A549 (cell line): ENCODE data around the gene CD79A. TPM values are rescaled to one million over a fixed set of nuclear protein-coding genes. Genes with fewer than 3 reads are reported as not detected.

ENCODE experiments used
- CBX2 ChIP-seq: fragments of 200-600 bp; sonication (generic); IDR thresholded peaks from 2 replicates; pipeline ENCODE4 v1.6.1; 2016; ENCODE audit warnings: low read depth, mild to moderate bottlenecking, borderline replicate concordance
- CBX8 ChIP-seq: fragments of 200-600 bp; sonication (generic); IDR thresholded peaks from 2 replicates; pipeline ENCODE4 v1.6.1; 2016
- CHD2 ChIP-seq: fragments of 150-350 bp; IDR thresholded peaks from 2 replicates; pipeline ENCODE4 v1.6.1; 2014; ENCODE audit warnings: low read length; ENCODE audit not compliant: partially characterized antibody
- CHD4 ChIP-seq: fragments of 200-600 bp; sonication (generic); IDR thresholded peaks from 2 replicates; pipeline ENCODE4 v1.6.1; 2016; ENCODE audit warnings: antibody characterized with exemption, mild to moderate bottlenecking, borderline replicate concordance
- EP300 ChIP-seq, 2 experiments: fragments of >200 bp; sonication (Bioruptor Twin); formaldehyde crosslinking; IDR thresholded peaks; 2 replicates in 1 of 2; 3 replicates in 1 of 2; pipeline ENCODE4 v1.6.1; 2016 to 2017
- FOSB ChIP-seq: fragments of 250-450 bp; sonication (Bioruptor Pico); IDR thresholded peaks from 2 replicates; pipeline ENCODE4 v1.5.0; 2020; ENCODE audit warnings: mild to moderate bottlenecking, moderate library complexity
- FOXS1 ChIP-seq: fragments of 250-450 bp; sonication (Bioruptor Pico); IDR thresholded peaks from 2 replicates; pipeline ENCODE4 v1.5.0; 2020; ENCODE audit warnings: mild to moderate bottlenecking, moderate library complexity
- GATA3 ChIP-seq: IDR thresholded peaks from 2 replicates; pipeline ENCODE4 v1.6.1; 2012; ENCODE audit warnings: borderline replicate concordance
- HDAC2 ChIP-seq: fragments of 200-600 bp; sonication (generic); IDR thresholded peaks from 2 replicates; pipeline ENCODE4 v1.6.1; 2016
- HEYL ChIP-seq: fragments of 250-450 bp; sonication (Bioruptor Pico); IDR thresholded peaks from 2 replicates; pipeline ENCODE4 v1.8.0; 2021; ENCODE audit warnings: mild to moderate bottlenecking, moderate library complexity
- HOXA7 ChIP-seq: fragments of 250-450 bp; sonication (Bioruptor Pico); IDR thresholded peaks from 2 replicates; pipeline ENCODE4 v1.5.0; 2020; ENCODE audit warnings: mild to moderate bottlenecking, moderate library complexity
- HOXB5 ChIP-seq: fragments of 250-450 bp; sonication (Bioruptor Pico); IDR thresholded peaks from 2 replicates; pipeline ENCODE4 v1.5.0; 2020; ENCODE audit warnings: mild to moderate bottlenecking, moderate library complexity
- JUN ChIP-seq, 2 experiments: fragments of >200 bp; sonication (Bioruptor Twin); formaldehyde crosslinking; IDR thresholded peaks; 2 replicates in 1 of 2; 3 replicates in 1 of 2; pipeline ENCODE4 v1.6.1; 2016 to 2017
- JUNB ChIP-seq: fragments of >200 bp; sonication (Bioruptor Twin); formaldehyde crosslinking; IDR thresholded peaks from 2 replicates; pipeline ENCODE4 v1.6.1; 2016
- KDM5A ChIP-seq: fragments of 200-600 bp; sonication (generic); IDR thresholded peaks from 2 replicates; pipeline ENCODE4 v1.6.1; 2016; ENCODE audit warnings: antibody characterized with exemption, mild to moderate bottlenecking
- MAFK ChIP-seq: fragments of 450-650 bp; IDR thresholded peaks from 2 replicates; pipeline ENCODE4 v1.6.1; 2014; ENCODE audit not compliant: partially characterized antibody
- MAZ ChIP-seq: fragments of 150-350 bp; IDR thresholded peaks from 2 replicates; pipeline ENCODE4 v1.6.1; 2014; ENCODE audit warnings: antibody characterized with exemption, low read depth, low read length, borderline replicate concordance
- NFE2L2 ChIP-seq: fragments of 150-350 bp; conservative IDR thresholded peaks from 2 replicates; pipeline ENCODE4 v1.6.1; 2014; ENCODE audit warnings: low read length
- NPAS2 ChIP-seq: fragments of 250-450 bp; sonication (Bioruptor Pico); IDR thresholded peaks from 2 replicates; pipeline ENCODE4 v1.8.0; 2022; ENCODE audit warnings: mild to moderate bottlenecking, moderate library complexity, borderline replicate concordance
- RAD21 ChIP-seq, 2 experiments: fragments of >200 bp in 1 of 2; sonication (Bioruptor Twin) in 1 of 2; formaldehyde crosslinking in 1 of 2; IDR thresholded peaks in 1 of 2; conservative IDR thresholded peaks in 1 of 2; 2 replicates in 1 of 2; 3 replicates in 1 of 2; pipeline ENCODE4 v1.6.1; 2012 to 2018; ENCODE audit warnings: inconsistent platforms in 1 of 2
- RCOR1 ChIP-seq: fragments of 150-350 bp; IDR thresholded peaks from 2 replicates; pipeline ENCODE4 v1.6.1; 2014; ENCODE audit warnings: antibody characterized with exemption, low read length, low read depth
- SMC3 ChIP-seq: fragments of >200 bp; sonication (Bioruptor Twin); formaldehyde crosslinking; IDR thresholded peaks from 3 replicates; pipeline ENCODE4 v1.6.1; 2018; ENCODE audit warnings: inconsistent platforms
- SREBF2 ChIP-seq: fragments of 450-650 bp; IDR thresholded peaks from 2 replicates; pipeline ENCODE4 v1.6.1; 2014; ENCODE audit warnings: mild to moderate bottlenecking, moderate library complexity
- ZC3H11A ChIP-seq: fragments of 450-650 bp; IDR thresholded peaks from 2 replicates; pipeline ENCODE4 v1.6.1; 2014; ENCODE audit warnings: antibody characterized with exemption, mild to moderate bottlenecking
- ZNF302 ChIP-seq: fragments of 250-450 bp; sonication (Bioruptor Pico); IDR thresholded peaks from 2 replicates; pipeline ENCODE4 v1.9.0; 2021; ENCODE audit warnings: inconsistent platforms, mild to moderate bottlenecking, moderate library complexity
- ZSCAN20 ChIP-seq: fragments of 250-450 bp; sonication (Bioruptor Pico); IDR thresholded peaks from 2 replicates; pipeline ENCODE4 v1.8.0; 2022; ENCODE audit warnings: mild to moderate bottlenecking, moderate library complexity
- polyA plus RNA-seq, 4 experiments: library from polyadenylated mRNA; depleted of rRNA in 3 of 4; stranded (reverse); fragments of >200 nt; fragmentation: RNase III in 1 of 4; extraction: RNeasy Plus Mini Kit Qiagen cat#74134 plus additional on column Dnase treatment in 1 of 4; gene quantifications; 2 replicates in 3 of 4; 3 replicates in 1 of 4; pipeline ENCODE4 v1.2.3, GENCODE V29; 2011 to 2017
- TF ChIP-seq, protein P1 (sequence below): fragments of 150-350 bp; IDR thresholded peaks from 2 replicates; pipeline ENCODE4 v1.6.1; 2014; ENCODE audit warnings: low read depth, mild to moderate bottlenecking, low read length
- TF ChIP-seq, protein P2 (sequence below): IDR thresholded peaks from 2 replicates; pipeline ENCODE4 v1.6.1; 2012; ENCODE audit warnings: low read depth, borderline replicate concordance
- TF ChIP-seq, protein P3 (sequence below): fragments of 250-450 bp; sonication (Bioruptor Pico); IDR thresholded peaks from 2 replicates; pipeline ENCODE4 v1.5.0; 2021; ENCODE audit warnings: mild to moderate bottlenecking, moderate library complexity, borderline replicate concordance
- TF ChIP-seq, protein P4 (sequence below): fragments of >200 bp; sonication (Bioruptor Twin); formaldehyde crosslinking; IDR thresholded peaks from 3 replicates; pipeline ENCODE4 v1.5.1; 2016
- TF ChIP-seq, protein P5 (sequence below): fragments of >200 bp; sonication (Bioruptor Twin); formaldehyde crosslinking; IDR thresholded peaks from 2 replicates; pipeline ENCODE4 v1.6.1; 2016
- TF ChIP-seq, protein P6 (sequence below): fragments of 200-600 bp; sonication (generic); IDR thresholded peaks from 2 replicates; pipeline ENCODE4 v1.6.1; 2016; ENCODE audit warnings: antibody characterized with exemption, mild to moderate bottlenecking, moderate library complexity
- TF ChIP-seq, protein P7 (sequence below): IDR thresholded peaks from 2 replicates; pipeline ENCODE4 v1.6.1; 2012

Gene CD79A
- polyA plus RNA-seq, 2 of the 4 experiments (the other 2 are of a cell fraction) = 0.52 to 0.54 TPM

DNA sequence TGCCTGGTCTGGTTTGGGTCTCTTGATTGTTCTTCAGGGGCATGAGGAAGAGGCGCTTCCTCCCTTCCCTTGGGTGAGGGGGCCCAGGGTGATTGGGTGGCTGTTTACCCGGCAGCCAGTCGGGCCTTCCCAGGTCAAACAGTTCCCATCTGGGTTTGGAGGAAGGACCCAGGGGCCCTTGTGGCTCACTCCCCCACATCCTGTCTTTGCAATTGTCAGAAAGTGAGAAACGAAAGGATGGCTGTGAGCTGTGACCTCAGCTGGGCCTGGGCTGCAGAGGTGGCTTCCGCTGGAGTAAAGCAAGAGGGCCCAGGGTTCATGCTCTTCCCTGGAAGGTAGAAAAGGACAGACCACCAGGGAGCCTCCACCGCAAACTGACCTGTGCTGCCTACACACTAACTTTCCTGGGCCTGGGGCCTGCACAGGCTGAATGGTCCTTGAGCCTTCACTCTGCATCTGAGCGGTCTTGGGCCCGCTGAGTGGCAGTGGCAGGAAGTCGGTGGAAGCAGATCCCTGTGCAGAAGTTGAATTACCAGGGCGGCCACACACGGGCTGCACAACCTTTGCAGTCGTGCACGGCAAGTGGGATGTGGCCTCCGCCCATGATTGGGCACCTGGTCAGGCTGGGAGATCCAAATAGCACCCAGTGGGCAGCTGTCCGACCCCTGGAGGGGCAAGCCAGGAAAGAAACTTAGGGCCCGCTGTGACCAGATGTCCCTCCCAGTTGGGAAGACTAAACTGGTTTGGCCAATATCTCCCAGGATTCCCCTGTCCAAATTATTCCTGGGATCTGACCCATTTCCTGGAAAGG is 5.3 kb upstream of the CD79A start (continued):
- TF ChIP-seq FOSB (CRISPR knock-in tag) (peak; percentile 91), HDAC2 (no peak), CHD2 (no peak), GATA3 (peak; percentile 29), RAD21 (conservative IDR thresholded peaks at IDR 0.05 in 1 of 2, IDR thresholded peaks at IDR 0.05 in 1 of 2) (no peak), HEYL (no peak), NPAS2 (CRISPR knock-in tag) (no peak), JUNB (no peak), HOXA7 (CRISPR knock-in tag) (peak; percentile 89), SMC3 (no peak), FOXS1 (CRISPR knock-in tag) (no peak), MAZ (no peak), SREBF2 (no peak), ZNF302 (CRISPR knock-in tag) (no peak), RCOR1 (no peak), ZC3H11A (no peak), ZSCAN20 (CRISPR knock-in tag) (no peak), NFE2L2 (no peak), CBX2 (no peak), MAFK (no peak), EP300 (IDR thresholded peaks at IDR 0.05) (no peak), CBX8 (no peak), KDM5A (no peak), JUN (IDR thresholded peaks at IDR 0.05) (peak in 1 of 2 experiments; percentile 54; a peak in 3 of 5 replicates), HOXB5 (CRISPR knock-in tag) (no peak; the same call in 1 of the 2 replicates), CHD4 (no peak)
- TF ChIP-seq, protein P1, sequence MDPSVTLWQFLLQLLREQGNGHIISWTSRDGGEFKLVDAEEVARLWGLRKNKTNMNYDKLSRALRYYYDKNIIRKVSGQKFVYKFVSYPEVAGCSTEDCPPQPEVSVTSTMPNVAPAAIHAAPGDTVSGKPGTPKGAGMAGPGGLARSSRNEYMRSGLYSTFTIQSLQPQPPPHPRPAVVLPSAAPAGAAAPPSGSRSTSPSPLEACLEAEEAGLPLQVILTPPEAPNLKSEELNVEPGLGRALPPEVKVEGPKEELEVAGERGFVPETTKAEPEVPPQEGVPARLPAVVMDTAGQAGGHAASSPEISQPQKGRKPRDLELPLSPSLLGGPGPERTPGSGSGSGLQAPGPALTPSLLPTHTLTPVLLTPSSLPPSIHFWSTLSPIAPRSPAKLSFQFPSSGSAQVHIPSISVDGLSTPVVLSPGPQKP = no peak
- TF ChIP-seq, protein P2, sequence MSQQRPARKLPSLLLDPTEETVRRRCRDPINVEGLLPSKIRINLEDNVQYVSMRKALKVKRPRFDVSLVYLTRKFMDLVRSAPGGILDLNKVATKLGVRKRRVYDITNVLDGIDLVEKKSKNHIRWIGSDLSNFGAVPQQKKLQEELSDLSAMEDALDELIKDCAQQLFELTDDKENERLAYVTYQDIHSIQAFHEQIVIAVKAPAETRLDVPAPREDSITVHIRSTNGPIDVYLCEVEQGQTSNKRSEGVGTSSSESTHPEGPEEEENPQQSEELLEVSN = no peak
- TF ChIP-seq, protein P3, sequence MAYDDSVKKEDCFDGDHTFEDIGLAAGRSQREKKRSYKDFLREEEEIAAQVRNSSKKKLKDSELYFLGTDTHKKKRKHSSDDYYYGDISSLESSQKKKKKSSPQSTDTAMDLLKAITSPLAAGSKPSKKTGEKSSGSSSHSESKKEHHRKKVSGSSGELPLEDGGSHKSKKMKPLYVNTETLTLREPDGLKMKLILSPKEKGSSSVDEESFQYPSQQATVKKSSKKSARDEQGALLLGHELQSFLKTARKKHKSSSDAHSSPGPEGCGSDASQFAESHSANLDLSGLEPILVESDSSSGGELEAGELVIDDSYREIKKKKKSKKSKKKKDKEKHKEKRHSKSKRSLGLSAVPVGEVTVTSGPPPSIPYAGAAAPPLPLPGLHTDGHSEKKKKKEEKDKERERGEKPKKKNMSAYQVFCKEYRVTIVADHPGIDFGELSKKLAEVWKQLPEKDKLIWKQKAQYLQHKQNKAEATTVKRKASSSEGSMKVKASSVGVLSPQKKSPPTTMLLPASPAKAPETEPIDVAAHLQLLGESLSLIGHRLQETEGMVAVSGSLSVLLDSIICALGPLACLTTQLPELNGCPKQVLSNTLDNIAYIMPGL (CRISPR knock-in tag) = no peak; the same call in none of the 2 replicates
- TF ChIP-seq, protein P4, sequence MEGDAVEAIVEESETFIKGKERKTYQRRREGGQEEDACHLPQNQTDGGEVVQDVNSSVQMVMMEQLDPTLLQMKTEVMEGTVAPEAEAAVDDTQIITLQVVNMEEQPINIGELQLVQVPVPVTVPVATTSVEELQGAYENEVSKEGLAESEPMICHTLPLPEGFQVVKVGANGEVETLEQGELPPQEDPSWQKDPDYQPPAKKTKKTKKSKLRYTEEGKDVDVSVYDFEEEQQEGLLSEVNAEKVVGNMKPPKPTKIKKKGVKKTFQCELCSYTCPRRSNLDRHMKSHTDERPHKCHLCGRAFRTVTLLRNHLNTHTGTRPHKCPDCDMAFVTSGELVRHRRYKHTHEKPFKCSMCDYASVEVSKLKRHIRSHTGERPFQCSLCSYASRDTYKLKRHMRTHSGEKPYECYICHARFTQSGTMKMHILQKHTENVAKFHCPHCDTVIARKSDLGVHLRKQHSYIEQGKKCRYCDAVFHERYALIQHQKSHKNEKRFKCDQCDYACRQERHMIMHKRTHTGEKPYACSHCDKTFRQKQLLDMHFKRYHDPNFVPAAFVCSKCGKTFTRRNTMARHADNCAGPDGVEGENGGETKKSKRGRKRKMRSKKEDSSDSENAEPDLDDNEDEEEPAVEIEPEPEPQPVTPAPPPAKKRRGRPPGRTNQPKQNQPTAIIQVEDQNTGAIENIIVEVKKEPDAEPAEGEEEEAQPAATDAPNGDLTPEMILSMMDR = no peak
- TF ChIP-seq, protein P5, sequence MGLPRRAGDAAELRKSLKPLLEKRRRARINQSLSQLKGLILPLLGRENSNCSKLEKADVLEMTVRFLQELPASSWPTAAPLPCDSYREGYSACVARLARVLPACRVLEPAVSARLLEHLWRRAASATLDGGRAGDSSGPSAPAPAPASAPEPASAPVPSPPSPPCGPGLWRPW = no peak
- TF ChIP-seq, protein P6, sequence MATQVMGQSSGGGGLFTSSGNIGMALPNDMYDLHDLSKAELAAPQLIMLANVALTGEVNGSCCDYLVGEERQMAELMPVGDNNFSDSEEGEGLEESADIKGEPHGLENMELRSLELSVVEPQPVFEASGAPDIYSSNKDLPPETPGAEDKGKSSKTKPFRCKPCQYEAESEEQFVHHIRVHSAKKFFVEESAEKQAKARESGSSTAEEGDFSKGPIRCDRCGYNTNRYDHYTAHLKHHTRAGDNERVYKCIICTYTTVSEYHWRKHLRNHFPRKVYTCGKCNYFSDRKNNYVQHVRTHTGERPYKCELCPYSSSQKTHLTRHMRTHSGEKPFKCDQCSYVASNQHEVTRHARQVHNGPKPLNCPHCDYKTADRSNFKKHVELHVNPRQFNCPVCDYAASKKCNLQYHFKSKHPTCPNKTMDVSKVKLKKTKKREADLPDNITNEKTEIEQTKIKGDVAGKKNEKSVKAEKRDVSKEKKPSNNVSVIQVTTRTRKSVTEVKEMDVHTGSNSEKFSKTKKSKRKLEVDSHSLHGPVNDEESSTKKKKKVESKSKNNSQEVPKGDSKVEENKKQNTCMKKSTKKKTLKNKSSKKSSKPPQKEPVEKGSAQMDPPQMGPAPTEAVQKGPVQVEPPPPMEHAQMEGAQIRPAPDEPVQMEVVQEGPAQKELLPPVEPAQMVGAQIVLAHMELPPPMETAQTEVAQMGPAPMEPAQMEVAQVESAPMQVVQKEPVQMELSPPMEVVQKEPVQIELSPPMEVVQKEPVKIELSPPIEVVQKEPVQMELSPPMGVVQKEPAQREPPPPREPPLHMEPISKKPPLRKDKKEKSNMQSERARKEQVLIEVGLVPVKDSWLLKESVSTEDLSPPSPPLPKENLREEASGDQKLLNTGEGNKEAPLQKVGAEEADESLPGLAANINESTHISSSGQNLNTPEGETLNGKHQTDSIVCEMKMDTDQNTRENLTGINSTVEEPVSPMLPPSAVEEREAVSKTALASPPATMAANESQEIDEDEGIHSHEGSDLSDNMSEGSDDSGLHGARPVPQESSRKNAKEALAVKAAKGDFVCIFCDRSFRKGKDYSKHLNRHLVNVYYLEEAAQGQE = 0 out of 2 replicates have a peak, but pooled peaks have one; percentile 4
- TF ChIP-seq, protein P7, sequence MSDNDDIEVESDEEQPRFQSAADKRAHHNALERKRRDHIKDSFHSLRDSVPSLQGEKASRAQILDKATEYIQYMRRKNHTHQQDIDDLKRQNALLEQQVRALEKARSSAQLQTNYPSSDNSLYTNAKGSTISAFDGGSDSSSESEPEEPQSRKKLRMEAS = no peak
